Gastrocnemius medialis (tissue), 4 donors: Measurements from ENCODE around the gene CNGA1. TPM values are rescaled to one million over a fixed set of nuclear protein-coding genes. Genes with fewer than 3 reads are reported as not detected.
A peak's percentile ranks its signal among the peaks of the same experiment; 100 is the strongest.

Experiments
- ATAC-seq, 2 donors: fragments of 150-250 bp; one replicate each; pipeline ENCODE4 v1.9.1; 2016
- DNase-seq, 2 donors: peaks; one replicate each; pipeline ENCODE4 v3.0.0-alpha.2; 2019
- H3K27ac ChIP-seq, 4 donors: fragments of 200-600 bp; sonication (generic); 1 replicate in 1 of 4; 2 replicates in 3 of 4; pipeline ENCODE4 v1.5.1; 2016 to 2018; ENCODE audit warnings: mild to moderate bottlenecking in 2 of 4, moderate library complexity in 1 of 4
- H3K27me3 ChIP-seq, 3 donors: fragments of 200-600 bp; sonication (generic) in 2 of 3; 1 replicate in 1 of 3; 2 replicates in 2 of 3; pipeline versions ENCODE4 v1.5.1 to v1.6.0; 2016 to 2019; ENCODE audit warnings: mild to moderate bottlenecking in 1 of 3, moderate library complexity in 1 of 3
- H3K36me3 ChIP-seq, 2 donors: fragments of 200-600 bp; sonication (generic) in 1 of 2; one replicate each; pipeline ENCODE4 v1.5.1; 2017 to 2018
- H3K4me1 ChIP-seq, 2 donors: fragments of 200-600 bp; sonication (generic) in 1 of 2; one replicate each; pipeline ENCODE4 v1.5.1; 2016 to 2017; ENCODE audit warnings: mild to moderate bottlenecking in 2 of 2
- H3K4me3 ChIP-seq, 4 donors: fragments of 200-600 bp; sonication (generic) in 3 of 4; 1 replicate in 1 of 4; 2 replicates in 3 of 4; pipeline ENCODE4 v1.5.1; 2016 to 2019; ENCODE audit warnings: mild to moderate bottlenecking in 2 of 4
- H3K9me3 ChIP-seq, 3 donors: fragments of 200-600 bp; sonication (generic) in 2 of 3; 1 replicate in 1 of 3; 2 replicates in 2 of 3; pipeline ENCODE4 v1.5.1; 2016 to 2019
- POLR2A ChIP-seq, 2 donors: fragments of 450-650 bp; IDR thresholded peaks; one replicate each; pipeline ENCODE4 v1.6.1; 2017; ENCODE audit warnings: antibody characterized with exemption in 2 of 2, mild to moderate bottlenecking in 2 of 2, moderate library complexity in 2 of 2
- in situ Hi-C, 4 donors: fragments of 200-750 bp; cut with MboI; loops; one replicate each; pipeline versions ENCODE4 v1.15.0 to v1.8.0; 2017; ENCODE audit warnings: low sequenced_read_pairs in 4 of 4
- intact Hi-C: fragments of 100-400 bp; cut with DNase I; formaldehyde crosslinking; loops from one replicate; pipeline ENCODE4 v1.15.1; 2023; ENCODE audit warnings: low total_unique reads
- total RNA-seq, 4 donors: library from RNA; depleted of rRNA; stranded (reverse); fragments of >200 nt; gene quantifications; one replicate each; pipeline versions ENCODE4 v1.1.0 to v1.2.3, GENCODE V29; 2016
- TF ChIP-seq, protein P1 (sequence below), 5 experiments: fragments of 450-650 bp in 3 of 5; fragments of 200-600 bp in 2 of 5; sonication (generic) in 2 of 5; IDR thresholded peaks in 4 of 5; conservative IDR thresholded peaks in 1 of 5; 1 replicate in 4 of 5; 2 replicates in 1 of 5; pipeline ENCODE4 v1.5.1; 2016 to 2019; ENCODE audit warnings: antibody characterized with exemption in 5 of 5, mild to moderate bottlenecking in 3 of 5, moderate library complexity in 3 of 5

Gene CNGA1
- total RNA-seq, 4 donors from 2014 or later: 0.15 to 0.53 (median 0.32) TPM; not detected in 1

DNA sequence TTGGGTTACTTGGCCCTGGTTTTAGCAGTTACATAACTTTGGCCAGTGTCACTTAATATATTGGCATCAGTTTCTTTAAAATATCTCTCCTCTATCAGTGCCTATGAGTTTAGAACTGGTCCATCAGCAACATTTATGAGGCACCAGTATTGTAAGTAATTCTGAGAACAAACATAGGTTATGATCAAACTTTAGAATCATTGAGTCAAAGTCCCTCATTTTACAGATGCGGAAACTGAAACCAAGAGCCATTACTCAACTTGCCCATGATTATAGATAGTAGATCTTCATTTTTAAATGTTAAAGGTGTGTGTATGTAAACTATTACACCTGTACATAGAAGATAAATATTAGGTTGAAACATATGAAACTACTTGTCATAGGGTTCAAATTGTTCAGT is 4.6 kb upstream of the CNGA1 start:
- no peak for DNase-seq

GRCh38 chr4:48018112-48018511 is 1.6 kb upstream of the CNGA1 start:
- Histone ChIP-seq H3K4me3 (no peak overlapping the region), H3K9me3 (no peaks in the 10 kb centered on the region), H3K27ac (no peak overlapping the region), H3K36me3 (no peaks in the 10 kb centered on the region), H3K4me1 (peaks cover 0 to 7% of the 10 kb centered on the region in 2 donors), H3K27me3 (no peaks in the 10 kb centered on the region)
- intact Hi-C loops (loop anchor here (5.0 kb wide), 1 partner anchor 69 kb away; no protein-coding TSS in a partner anchor), in situ Hi-C loops (no loop called here)
- ATAC-seq (no peak), DNase-seq (no peak)
- TF ChIP-seq, protein P1, sequence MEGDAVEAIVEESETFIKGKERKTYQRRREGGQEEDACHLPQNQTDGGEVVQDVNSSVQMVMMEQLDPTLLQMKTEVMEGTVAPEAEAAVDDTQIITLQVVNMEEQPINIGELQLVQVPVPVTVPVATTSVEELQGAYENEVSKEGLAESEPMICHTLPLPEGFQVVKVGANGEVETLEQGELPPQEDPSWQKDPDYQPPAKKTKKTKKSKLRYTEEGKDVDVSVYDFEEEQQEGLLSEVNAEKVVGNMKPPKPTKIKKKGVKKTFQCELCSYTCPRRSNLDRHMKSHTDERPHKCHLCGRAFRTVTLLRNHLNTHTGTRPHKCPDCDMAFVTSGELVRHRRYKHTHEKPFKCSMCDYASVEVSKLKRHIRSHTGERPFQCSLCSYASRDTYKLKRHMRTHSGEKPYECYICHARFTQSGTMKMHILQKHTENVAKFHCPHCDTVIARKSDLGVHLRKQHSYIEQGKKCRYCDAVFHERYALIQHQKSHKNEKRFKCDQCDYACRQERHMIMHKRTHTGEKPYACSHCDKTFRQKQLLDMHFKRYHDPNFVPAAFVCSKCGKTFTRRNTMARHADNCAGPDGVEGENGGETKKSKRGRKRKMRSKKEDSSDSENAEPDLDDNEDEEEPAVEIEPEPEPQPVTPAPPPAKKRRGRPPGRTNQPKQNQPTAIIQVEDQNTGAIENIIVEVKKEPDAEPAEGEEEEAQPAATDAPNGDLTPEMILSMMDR (IDR thresholded peaks at IDR 0.05 in 4 of 5, conservative IDR thresholded peaks at IDR 0.05 in 1 of 5): no peak
- TF ChIP-seq POLR2A (IDR thresholded peaks at IDR 0.05): no peak

More for the DNA sequence above, 4.6 kb upstream of the CNGA1 start:
- ATAC-seq: no peak
- Histone ChIP-seq H3K36me3 (no peaks in the 10 kb centered on the region), H3K27ac (no peak overlapping the region), H3K4me3 (no peak overlapping the region), H3K9me3 (no peaks in the 10 kb centered on the region), H3K27me3 (no peaks in the 10 kb centered on the region), H3K4me1 (peaks cover 0 to 2% of the 10 kb centered on the region in 2 donors)
- intact Hi-C loops (no loop called here), in situ Hi-C loops (no loop called here)
- TF ChIP-seq POLR2A (IDR thresholded peaks at IDR 0.05): no peak
- TF ChIP-seq, protein P1 (IDR thresholded peaks at IDR 0.05 in 4 of 5, conservative IDR thresholded peaks at IDR 0.05 in 1 of 5): no peak

DNA sequence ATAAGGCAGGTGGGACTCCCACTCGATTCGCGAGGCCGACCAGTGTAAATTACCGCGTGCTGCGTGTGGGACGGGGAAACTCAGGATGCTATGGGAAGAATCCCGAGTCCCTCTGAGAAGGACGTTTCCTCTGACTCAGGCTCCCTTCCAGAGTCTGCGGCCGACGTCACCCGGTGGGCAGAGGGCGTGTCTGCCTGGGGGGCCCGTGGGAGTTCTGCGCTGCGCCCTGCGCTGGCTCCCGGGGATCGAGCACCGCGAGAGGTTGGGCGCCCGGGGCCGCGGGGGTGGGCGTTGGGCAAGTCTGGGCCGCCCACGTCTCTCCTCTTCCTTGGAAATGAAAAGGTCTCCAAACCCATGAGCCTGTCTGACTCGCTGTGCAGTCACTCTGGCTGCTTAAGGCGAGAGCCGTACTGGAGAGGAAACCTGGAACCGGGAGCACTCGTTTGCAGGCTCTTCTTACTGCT is 659 bp upstream of the CNGA1 start:
- peak; percentile 25 to 27 for ATAC-seq
- Histone ChIP-seq H3K9me3 (no peaks in the 10 kb centered on the region), H3K36me3 (no peaks in the 10 kb centered on the region), H3K27ac (peak overlapping the region; percentile 62 to 78 (median 74)), H3K27me3 (no peaks in the 10 kb centered on the region), H3K4me1 (peaks cover 0 to 6% of the 10 kb centered on the region in 2 donors), H3K4me3 (peak overlapping the region; percentile 72 to 81 (median 76))
- TF ChIP-seq POLR2A (IDR thresholded peaks at IDR 0.05): no peak
- TF ChIP-seq, protein P1 (IDR thresholded peaks at IDR 0.05 in 4 of 5, conservative IDR thresholded peaks at IDR 0.05 in 1 of 5): no peak
- DNase-seq: peak in 1 of 2 donors; percentile 4
- in situ Hi-C loops (no loop called here), intact Hi-C loops (loop anchor here (2.0 to 5.0 kb wide), 3 partner anchors 16 to 70 kb away; no protein-coding TSS in a partner anchor)

DNA sequence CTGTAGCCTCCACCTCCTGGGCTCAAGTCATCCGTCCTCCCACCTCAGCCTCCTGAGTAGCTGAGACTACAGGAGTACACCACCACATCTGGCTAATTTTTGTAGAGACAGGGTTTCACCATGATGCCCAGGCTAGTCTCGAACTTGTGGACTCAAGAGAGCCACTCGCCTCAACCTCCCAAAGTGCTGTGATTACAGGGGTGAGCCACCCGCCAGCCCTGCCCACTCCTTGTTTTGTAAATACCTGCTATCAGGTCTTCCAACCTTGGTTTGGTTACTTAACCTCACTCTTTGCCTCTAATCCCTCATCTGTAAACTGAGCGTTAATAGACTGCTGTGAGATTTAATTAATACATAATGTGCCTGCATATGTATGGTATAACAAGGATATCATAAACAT is 803 bp downstream of the CNGA1 start:
- H3K4me1 ChIP-seq: peaks cover 0 to 4% of the 10 kb centered on the region in 2 donors
- no peaks in the 10 kb centered on the region for H3K27me3 ChIP-seq
- H3K27ac ChIP-seq: peak overlapping the region in 3 of 4 donors; percentile 73 to 78 (median 74)
- intact Hi-C loops (loop anchor here (2.0 to 5.0 kb wide), 3 partner anchors 17 to 72 kb away; no protein-coding TSS in a partner anchor), in situ Hi-C loops (no loop called here)
- TF ChIP-seq, protein P1 (IDR thresholded peaks at IDR 0.05 in 4 of 5, conservative IDR thresholded peaks at IDR 0.05 in 1 of 5): no peak
- no peak for TF ChIP-seq POLR2A (IDR thresholded peaks at IDR 0.05)
- peak overlapping the region; percentile 72 to 81 (median 76) for H3K4me3 ChIP-seq
- DNase-seq (no peak), ATAC-seq (no peak)
- H3K9me3 ChIP-seq: no peaks in the 10 kb centered on the region
- no peaks in the 10 kb centered on the region for H3K36me3 ChIP-seq
